ENCODE results near the gene GBP7. TPM values are rescaled to one million over a fixed set of nuclear protein-coding genes. Genes with fewer than 3 reads are reported as not detected.

The GBP7 gene
- polyA plus RNA-seq, 1 donor from 2014 or later, result not detected

DNA sequence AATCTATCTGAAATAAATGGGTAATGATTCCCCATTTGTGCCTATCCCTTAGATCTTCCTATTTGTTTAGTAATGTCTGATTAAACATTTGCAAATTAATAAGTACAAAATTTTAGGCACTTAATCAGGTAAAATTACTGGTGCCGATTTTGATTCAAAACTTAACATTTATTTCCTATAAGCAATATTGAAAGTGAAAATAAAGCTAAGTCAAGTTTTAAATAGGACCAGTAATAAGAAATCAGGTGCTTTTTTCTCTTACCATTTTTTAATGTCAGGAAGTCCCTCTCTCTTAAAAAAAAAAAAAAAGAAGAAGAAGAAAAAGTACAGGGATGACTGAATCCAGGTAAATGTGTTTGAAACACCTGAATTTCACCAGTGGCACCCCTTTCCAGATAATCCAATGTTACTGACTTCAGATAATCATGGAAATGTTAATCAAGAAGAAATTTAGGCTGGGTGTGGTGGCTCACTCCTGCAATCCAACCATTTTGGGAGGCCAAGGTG lies 23.8 kb upstream of the GBP7 start:
- no peak for TF ChIP-seq RAD21 (conservative IDR thresholded peaks at IDR 0.05)
- no peak for TF ChIP-seq TAF1 (IDR thresholded peaks at IDR 0.05; ENCODE audit: low read depth)
- TF ChIP-seq MXI1 (conservative IDR thresholded peaks at IDR 0.05; ENCODE audit: poor library complexity, severe bottlenecking), result no peak
- no peak for TF ChIP-seq SMC3 (conservative IDR thresholded peaks at IDR 0.05; ENCODE audit: poor library complexity)
- no peak for TF ChIP-seq EZH2 (IDR thresholded peaks at IDR 0.05; ENCODE audit: borderline replicate concordance, insufficient read depth, low read length, poor library complexity, severe bottlenecking)
- no peak for TF ChIP-seq REST (IDR thresholded peaks at IDR 0.05; ENCODE audit: borderline replicate concordance)
- TF ChIP-seq, protein P1, sequence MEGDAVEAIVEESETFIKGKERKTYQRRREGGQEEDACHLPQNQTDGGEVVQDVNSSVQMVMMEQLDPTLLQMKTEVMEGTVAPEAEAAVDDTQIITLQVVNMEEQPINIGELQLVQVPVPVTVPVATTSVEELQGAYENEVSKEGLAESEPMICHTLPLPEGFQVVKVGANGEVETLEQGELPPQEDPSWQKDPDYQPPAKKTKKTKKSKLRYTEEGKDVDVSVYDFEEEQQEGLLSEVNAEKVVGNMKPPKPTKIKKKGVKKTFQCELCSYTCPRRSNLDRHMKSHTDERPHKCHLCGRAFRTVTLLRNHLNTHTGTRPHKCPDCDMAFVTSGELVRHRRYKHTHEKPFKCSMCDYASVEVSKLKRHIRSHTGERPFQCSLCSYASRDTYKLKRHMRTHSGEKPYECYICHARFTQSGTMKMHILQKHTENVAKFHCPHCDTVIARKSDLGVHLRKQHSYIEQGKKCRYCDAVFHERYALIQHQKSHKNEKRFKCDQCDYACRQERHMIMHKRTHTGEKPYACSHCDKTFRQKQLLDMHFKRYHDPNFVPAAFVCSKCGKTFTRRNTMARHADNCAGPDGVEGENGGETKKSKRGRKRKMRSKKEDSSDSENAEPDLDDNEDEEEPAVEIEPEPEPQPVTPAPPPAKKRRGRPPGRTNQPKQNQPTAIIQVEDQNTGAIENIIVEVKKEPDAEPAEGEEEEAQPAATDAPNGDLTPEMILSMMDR (IDR thresholded peaks at IDR 0.05; ENCODE audit: poor library complexity, severe bottlenecking), result no peak
- H3K27ac ChIP-seq (ENCODE audit: low read length), result no peak overlapping the region
- H3K9me3 ChIP-seq (ENCODE audit: low read length), result no peaks in the 10 kb centered on the region
- H3K36me3 ChIP-seq (ENCODE audit: insufficient read depth, low read length), result no peaks in the 10 kb centered on the region
- no peak overlapping the region for H2AFZ ChIP-seq (ENCODE audit: low read depth, low read length)
- no peaks in the 10 kb centered on the region for H3F3A ChIP-seq (ENCODE audit: insufficient read depth, low read length, poor library complexity, severe bottlenecking)
- H3K9ac ChIP-seq (ENCODE audit: low read length), result no peak overlapping the region
- no peak overlapping the region for H3K4me2 ChIP-seq (ENCODE audit: low read length)
- no peaks in the 10 kb centered on the region for H3K79me2 ChIP-seq (replicated peaks; ENCODE audit: insufficient read depth, low read length)
- no peak overlapping the region for H3K4me3 ChIP-seq (ENCODE audit: low read length)
- no peaks in the 10 kb centered on the region for H4K20me1 ChIP-seq (ENCODE audit: insufficient read depth)
- no peaks in the 10 kb centered on the region for H3K27me3 ChIP-seq (ENCODE audit: insufficient read depth, low read depth, low read length)
- no peaks in the 10 kb centered on the region for H3K9me2 ChIP-seq (ENCODE audit: insufficient read depth, low read length)

DNA sequence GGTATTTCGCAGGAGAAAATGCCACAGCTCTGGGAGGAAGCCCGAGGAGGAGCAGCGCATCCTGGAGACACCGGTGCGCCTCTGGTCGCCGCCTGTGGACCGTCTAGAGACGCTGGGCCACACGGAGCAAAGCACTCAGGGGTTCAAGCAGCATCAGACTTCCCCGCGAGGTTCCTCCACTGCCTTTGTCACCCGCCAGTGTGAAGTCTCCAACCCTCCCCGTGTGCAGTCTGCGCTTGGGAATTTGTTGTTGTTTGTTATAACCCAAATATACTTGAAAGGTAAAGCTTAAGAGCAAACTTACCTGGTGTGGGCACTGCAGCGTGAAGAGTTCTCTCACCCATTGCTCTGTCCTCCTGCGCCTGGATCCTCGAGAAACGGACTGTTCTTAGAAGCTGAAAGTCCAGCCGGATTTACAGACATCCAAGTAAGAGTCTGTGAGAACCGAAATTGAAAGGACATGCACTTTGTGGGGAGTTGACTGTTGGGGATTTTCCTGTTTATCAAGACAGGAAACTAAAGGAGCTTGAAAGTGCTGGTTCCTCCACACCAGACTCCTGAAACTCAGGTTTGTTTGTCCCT lies 22.8 kb upstream of the GBP7 start, which contains the start of gene GBP4:
TSS of gene GBP4 (minus strand) at position 452 of the 582 bp plus-strand sequence. CDS start at position 344, 108 bp downstream.
- Histone ChIP-seq H3K4me2 (ENCODE audit: low read length) (no peak within 1 kb of the TSS), H2AFZ (ENCODE audit: low read depth, low read length) (no peak within 1 kb of the TSS), H3K27me3 (ENCODE audit: insufficient read depth, low read depth, low read length) (no peaks in the 10 kb centered on the region), H3K4me3 (ENCODE audit: low read length) (no peak within 1 kb of the TSS), H3K9me2 (ENCODE audit: insufficient read depth, low read length) (no peaks in the 10 kb centered on the region), H3K79me2 (replicated peaks; ENCODE audit: insufficient read depth, low read length) (no peaks in the 10 kb centered on the region), H3K36me3 (ENCODE audit: insufficient read depth, low read length) (no peaks in the 10 kb centered on the region), H3K9ac (ENCODE audit: low read length) (no peak within 1 kb of the TSS), H3K9me3 (ENCODE audit: low read length) (no peaks in the 10 kb centered on the region), H4K20me1 (ENCODE audit: insufficient read depth) (no peaks in the 10 kb centered on the region), H3F3A (ENCODE audit: insufficient read depth, low read length, poor library complexity, severe bottlenecking) (no peaks in the 10 kb centered on the region), H3K27ac (ENCODE audit: low read length) (no peak within 1 kb of the TSS)
- TF ChIP-seq SMC3 (conservative IDR thresholded peaks at IDR 0.05; ENCODE audit: poor library complexity), result no peak
- no peak for TF ChIP-seq POLR2AphosphoS5 (IDR thresholded peaks at IDR 0.05)
- no peak for TF ChIP-seq REST (IDR thresholded peaks at IDR 0.05; ENCODE audit: borderline replicate concordance)
- TF ChIP-seq MXI1 (conservative IDR thresholded peaks at IDR 0.05; ENCODE audit: poor library complexity, severe bottlenecking), result no peak
- TF ChIP-seq EP300 (conservative IDR thresholded peaks at IDR 0.05; ENCODE audit: poor library complexity, severe bottlenecking), result no peak
- TF ChIP-seq, protein P1 (IDR thresholded peaks at IDR 0.05; ENCODE audit: poor library complexity, severe bottlenecking), result no peak
- no peak for TF ChIP-seq RAD21 (conservative IDR thresholded peaks at IDR 0.05)
- TF ChIP-seq TAF1 (IDR thresholded peaks at IDR 0.05; ENCODE audit: low read depth), result no peak
- TF ChIP-seq EZH2 (IDR thresholded peaks at IDR 0.05; ENCODE audit: borderline replicate concordance, insufficient read depth, low read length, poor library complexity, severe bottlenecking), result no peak

All from neural cell (in vitro differentiated cells).